GM21723 (cell line): ENCODE results near the gene ATOH1.
A peak's percentile ranks its signal among the peaks of the same experiment; 100 is the strongest.

Experiments used
- ATAC-seq: cut with Tn5 transposase; IDR thresholded peaks from one replicate; pipeline ENCODE4 v1.9.1; 2021; ENCODE audit warnings: mild to moderate bottlenecking, moderate library complexity; ENCODE audit not compliant: unreplicated experiment

Gene ATOH1, protein sequence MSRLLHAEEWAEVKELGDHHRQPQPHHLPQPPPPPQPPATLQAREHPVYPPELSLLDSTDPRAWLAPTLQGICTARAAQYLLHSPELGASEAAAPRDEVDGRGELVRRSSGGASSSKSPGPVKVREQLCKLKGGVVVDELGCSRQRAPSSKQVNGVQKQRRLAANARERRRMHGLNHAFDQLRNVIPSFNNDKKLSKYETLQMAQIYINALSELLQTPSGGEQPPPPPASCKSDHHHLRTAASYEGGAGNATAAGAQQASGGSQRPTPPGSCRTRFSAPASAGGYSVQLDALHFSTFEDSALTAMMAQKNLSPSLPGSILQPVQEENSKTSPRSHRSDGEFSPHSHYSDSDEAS

DNA sequence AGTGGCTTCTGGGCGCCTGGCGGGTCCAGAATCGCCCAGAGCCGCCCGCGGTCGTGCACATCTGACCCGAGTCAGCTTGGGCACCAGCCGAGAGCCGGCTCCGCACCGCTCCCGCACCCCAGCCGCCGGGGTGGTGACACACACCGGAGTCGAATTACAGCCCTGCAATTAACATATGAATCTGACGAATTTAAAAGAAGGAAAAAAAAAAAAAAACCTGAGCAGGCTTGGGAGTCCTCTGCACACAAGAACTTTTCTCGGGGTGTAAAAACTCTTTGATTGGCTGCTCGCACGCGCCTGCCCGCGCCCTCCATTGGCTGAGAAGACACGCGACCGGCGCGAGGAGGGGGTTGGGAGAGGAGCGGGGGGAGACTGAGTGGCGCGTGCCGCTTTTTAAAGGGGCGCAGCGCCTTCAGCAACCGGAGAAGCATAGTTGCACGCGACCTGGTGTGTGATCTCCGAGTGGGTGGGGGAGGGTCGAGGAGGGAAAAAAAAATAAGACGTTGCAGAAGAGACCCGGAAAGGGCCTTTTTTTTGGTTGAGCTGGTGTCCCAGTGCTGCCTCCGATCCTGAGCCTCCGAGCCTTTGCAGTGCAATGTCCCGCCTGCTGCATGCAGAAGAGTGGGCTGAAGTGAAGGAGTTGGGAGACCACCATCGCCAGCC, at the start of gene ATOH1:
Gene ATOH1, plus strand, starts transcription at position 422 of the 663 bp plus-strand sequence. Its CDS starts 174 bp downstream, at position 596.
- no peak for ATAC-seq

DNA sequence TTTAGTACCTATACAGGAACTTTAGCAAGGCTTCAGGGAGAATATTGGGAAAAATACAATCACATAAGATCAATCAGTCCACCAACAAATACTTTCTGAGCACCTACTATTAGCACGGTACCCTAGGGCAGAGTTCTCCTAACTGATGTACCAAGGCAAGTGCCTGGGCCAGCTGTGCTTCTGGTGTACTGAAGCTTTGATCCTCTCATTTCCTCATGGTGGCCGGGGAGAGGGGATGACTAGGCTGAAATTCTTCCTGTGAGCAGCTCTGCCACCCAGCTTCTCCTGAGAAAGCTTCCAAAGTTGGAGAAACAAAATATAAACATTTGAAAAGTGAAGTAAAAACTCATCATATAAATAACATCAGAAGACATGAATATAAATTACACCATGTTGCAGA, 49.3 kb upstream of the ATOH1 start:
- ATAC-seq = no peak

DNA sequence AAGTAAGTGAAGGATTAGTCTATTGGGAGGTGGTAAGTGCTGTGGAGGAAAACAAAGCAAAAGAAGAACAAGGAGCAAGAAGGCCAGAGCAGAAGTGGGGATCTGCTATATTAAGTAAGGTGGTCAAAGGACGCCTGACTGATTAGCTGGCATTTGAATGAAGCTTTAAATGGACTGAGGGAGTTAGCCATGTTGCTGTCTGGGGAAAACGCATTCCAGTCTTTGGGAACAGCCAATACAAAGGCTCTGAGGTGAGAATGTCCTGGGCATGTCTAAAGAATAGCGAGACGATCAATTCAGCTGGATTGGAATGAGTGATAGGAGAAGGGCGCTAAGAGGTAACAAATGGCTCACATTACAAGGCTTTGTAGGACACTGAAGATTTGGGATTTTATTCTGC, 48.5 kb upstream of the ATOH1 start:
- ATAC-seq = no peak

DNA sequence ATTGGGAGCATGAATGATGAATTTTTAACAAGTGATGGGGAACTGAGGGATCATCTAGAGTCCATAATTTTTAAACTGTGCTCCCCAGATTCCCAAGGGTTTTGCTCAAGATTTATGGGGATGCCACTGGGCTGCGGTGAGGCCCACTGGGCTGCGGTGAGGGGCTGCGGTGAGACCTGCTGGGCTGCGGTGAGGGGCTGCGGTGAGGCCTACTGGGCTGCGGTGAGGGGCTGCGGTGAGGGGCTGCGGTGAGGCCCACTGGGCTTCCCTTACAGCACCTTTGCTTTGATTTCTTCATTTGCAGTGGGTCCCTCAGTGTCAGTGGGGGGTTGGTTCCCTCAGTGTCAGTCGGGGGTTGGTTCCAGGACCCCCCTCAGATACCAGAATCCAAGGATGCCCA, 47.4 kb upstream of the ATOH1 start:
- no peak for ATAC-seq

DNA sequence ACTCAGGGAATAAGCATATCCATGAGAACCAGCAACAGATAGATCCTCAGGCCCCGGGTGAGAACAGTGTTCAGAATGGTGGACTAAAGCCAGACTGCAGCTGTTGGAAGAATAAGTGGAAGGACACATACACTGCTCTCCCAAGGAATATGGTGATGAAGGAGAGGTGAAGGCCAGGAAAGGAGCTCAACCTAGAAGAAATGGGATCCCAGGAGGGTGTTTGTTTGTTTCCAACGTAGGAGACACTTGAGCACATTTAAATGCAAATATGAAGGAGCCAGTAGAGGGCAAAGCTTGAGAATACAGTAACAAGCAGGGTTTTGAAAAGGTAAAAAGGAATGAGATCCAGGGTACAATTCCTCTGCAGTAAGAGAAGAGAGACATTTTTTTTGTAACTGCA, 42.4 kb upstream of the ATOH1 start:
- ATAC-seq = no peak

DNA sequence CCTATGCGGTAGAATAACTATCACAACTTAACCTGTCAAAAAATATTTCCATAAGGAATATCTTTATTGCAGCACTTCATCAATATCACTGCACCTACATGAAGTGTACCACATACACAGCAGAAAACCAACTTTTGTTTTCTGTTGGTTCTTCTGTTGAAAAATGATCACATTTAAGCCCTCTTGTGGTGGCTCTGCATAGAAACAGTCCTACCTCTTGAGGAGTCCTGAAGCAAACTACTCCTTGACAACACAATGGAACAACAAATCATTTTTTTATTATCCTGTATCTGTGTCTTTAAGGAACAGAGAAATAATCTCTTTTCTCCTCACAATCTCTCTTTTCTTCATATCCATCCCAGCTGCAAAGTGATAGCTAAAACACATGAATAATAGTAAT, 39.8 kb upstream of the ATOH1 start:
- ATAC-seq = no peak

DNA sequence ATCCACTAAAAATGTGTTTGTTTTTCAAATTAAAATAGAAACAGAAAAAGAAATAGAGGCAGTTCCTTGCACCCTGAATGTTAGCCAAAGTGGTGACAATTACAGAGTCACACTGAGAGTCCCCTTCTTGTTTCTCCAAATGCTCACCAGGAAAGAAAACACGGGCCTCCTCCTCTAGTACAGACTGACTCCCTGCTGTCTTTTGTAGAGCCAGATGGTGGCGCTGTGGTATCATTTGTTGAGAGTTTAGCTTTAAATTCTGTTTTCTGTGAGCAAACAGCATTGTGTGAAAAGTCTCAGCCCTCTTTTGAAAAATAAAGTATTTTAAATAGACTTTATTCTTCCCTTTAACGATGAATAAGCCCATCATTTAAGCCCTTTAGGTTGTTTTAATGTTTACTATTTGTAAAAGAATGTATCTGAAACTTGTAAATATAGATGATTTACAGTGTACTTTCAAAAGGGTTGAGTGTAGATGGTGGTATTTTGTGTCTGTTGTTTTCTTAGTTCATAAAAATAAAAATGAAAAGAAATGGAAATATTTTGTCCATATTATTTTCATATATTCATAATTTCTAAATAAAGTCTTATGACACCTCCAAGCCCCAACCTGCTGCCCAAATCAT, 36.9 kb upstream of the ATOH1 start:
- ATAC-seq = peak; percentile 71

DNA sequence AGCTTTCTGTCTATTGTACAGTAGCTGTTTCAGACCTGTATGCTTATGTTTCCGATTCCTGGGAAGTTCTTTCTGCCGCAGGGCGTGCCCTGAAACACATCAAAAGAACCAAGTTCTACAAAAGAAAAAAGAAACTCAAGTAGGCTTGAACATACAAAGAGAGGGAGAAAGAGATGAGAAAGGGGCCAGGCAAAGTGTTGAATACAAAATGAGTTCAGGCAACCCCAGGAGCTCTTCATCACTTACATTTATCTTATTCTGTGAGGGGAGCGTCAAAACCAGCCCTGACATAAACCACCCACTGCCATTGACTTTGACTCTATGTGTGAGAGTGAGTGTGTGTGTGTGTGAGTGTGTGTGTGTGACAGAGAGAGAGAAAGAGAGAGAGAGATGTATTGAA, 26.5 kb upstream of the ATOH1 start:
- no peak for ATAC-seq

DNA sequence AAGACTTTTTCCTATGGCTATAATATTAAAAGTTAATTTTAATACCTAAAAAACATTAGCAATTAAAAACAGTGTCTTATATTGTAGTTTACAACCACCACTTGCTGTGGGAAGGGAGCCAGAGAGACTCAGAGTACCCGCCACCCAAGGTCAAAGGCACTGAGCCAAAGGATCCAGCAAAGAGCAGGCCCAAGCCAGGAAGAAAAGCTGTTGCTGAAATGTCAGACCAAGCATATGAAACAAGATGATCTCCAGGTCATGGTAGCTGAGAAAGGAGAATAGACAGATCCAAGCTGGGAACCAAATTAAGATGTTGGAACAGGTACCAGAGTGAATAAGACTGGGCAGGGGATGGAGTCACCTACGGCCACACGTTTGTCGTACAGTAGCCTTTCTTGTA, 18.8 kb upstream of the ATOH1 start:
- no peak for ATAC-seq

DNA sequence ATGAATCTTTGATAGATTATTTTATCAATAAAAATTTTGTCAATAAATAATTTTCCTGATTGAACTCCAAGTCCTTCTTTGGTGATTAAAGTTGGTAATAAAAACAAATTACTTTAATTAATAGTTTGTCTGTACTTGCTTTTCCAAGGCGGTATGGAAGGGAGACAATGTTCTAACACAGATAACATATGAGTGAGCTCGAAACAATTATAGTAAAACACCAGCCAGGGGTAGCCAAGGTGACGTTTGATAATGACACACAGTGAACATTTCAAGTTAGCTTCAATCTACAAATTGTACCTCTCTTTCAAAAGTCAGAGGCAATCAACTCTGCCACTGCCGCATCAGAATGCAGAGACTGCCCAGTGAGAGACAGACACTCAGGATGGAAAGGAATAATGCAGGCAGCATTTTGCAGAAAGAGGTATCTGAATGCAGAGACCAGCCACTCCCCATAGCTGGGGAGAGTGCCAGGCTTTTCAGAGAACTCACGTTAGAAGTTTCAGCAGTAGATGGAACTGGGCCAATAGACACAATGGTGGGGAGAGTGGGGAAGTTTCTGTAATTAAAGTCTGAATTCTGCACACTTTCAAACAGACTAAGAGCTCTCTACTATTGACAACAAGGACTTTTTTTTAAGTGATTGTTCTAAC, 18.1 kb upstream of the ATOH1 start:
- ATAC-seq = no peak

DNA sequence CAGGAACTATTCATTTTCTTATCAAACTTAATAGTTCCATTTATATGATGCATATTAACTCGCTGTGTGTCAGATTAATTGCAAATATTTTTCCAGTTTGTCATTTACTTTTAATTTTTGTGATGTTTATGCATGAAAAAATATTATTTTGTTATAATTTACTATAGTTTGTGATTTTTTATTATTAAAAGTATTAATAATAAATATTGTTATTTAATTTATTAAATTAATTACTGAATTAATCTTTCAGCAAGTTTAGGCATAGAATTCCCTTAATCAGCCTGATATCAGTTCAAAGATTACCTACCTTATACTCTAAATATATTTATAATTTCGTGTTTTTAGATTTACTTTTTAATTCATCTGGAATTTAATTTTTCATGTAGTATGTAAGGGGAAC, 15.5 kb upstream of the ATOH1 start:
- no peak for ATAC-seq

DNA sequence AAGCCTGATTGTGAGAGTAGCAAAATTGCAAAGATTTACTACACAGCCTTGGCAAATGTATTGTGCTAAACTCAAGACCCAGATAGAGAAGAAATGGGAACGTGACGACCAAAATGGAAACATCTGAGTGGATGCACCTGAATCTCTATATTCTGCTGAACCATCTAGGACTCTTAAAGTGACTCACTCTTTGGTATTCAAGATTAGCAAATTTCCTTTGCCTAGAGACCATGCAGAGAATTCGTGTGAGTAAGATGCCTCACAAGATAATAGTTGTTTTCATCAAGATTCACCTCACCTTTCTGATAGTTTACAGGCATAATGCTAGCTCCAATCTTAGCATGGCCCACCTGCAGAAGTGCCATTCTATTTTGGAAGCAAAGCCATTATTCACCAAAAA, 14.4 kb upstream of the ATOH1 start:
- ATAC-seq = no peak

DNA sequence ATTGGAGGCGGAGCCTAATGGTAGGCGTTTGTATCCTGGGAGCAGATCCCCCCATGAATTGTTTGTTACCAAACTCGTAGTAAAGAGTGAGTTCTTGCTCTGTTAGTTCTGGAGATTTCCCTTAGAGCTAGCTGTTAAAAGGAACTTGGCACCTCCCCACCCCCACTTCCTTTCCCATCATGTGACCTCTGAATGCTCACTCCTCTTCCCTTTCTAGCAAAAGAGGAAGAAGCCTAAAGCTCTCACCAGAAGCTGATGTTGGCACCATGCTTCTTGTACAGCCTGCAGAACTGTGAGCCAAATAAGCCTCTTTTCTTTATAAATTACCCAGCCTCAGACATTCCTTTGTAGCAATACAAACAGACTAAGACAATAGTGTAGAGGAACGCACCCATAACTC, 13.8 kb upstream of the ATOH1 start:
- no peak for ATAC-seq

DNA sequence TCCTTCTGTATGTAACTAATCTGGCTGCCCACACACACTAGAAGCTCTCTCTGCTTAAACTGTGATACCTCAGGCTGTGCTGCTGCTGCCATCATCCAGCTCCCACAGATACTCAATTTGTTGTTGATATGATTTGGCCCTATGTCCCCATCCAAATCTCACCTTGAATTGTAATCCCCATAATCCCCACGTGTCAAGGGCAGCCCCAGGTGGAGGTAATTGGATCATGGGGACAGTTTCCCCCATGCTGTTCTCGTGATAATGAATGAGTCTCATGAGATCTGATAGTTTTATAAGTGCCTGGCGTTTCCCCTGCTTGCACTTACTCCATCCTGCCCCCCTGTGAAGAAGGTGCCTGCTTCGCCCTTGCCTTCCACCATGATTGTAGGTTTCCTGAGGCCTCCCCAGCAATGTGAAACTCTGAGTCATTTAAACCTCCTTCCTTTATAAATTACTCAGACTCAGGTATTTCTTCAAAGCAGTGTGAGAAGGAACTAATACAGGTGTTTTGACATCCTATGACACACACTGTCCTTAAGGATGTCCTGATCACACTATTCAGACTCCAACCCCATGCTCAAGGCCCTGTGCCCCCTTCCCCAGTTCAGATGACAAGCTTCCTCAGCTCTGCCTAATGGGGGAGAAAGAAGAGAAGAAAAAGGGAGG, 2.9 kb upstream of the ATOH1 start:
- no peak for ATAC-seq

DNA sequence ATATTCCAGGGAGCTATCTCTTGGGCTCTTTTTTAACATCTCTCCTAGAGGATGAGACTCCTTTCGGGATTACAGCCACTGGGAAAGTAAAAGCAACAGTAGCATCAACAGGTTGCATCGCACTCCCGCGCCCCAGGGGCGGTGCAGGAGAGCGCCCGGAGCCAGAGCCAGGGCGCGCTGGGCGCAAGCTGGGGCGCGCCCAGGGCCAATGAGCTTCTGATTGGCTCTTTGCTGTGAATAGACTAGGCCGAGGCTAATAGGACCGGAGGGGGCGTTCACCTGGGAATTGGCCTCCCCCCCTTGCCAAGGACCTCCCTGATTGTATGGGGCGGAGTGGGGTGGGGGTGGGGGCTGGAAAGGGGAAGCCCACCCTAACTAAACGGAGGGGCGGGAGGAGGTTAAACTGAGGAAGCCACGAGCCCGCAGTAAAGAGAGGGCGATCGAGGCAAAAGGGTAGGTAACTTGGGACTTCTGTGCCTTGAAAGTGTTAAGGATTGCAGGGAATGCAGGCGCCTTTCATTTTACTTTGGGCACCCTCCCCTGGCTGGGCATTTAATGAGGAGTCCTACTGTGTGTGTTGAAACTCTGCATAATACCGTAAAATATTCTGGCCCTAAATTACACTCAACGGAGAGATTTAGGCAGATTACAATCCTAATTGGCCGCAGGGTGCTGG, 1.1 kb upstream of the ATOH1 start:
- no peak for ATAC-seq

DNA sequence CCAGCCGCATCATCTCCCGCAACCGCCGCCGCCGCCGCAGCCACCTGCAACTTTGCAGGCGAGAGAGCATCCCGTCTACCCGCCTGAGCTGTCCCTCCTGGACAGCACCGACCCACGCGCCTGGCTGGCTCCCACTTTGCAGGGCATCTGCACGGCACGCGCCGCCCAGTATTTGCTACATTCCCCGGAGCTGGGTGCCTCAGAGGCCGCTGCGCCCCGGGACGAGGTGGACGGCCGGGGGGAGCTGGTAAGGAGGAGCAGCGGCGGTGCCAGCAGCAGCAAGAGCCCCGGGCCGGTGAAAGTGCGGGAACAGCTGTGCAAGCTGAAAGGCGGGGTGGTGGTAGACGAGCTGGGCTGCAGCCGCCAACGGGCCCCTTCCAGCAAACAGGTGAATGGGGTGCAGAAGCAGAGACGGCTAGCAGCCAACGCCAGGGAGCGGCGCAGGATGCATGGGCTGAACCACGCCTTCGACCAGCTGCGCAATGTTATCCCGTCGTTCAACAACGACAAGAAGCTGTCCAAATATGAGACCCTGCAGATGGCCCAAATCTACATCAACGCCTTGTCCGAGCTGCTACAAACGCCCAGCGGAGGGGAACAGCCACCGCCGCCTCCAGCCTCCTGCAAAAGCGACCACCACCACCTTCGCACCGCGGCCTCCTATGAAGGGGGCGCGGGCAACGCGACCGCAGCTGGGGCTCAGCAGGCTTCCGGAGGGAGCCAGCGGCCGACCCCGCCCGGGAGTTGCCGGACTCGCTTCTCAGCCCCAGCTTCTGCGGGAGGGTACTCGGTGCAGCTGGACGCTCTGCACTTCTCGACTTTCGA, 654 bp downstream of the ATOH1 start:
- no peak for ATAC-seq

DNA sequence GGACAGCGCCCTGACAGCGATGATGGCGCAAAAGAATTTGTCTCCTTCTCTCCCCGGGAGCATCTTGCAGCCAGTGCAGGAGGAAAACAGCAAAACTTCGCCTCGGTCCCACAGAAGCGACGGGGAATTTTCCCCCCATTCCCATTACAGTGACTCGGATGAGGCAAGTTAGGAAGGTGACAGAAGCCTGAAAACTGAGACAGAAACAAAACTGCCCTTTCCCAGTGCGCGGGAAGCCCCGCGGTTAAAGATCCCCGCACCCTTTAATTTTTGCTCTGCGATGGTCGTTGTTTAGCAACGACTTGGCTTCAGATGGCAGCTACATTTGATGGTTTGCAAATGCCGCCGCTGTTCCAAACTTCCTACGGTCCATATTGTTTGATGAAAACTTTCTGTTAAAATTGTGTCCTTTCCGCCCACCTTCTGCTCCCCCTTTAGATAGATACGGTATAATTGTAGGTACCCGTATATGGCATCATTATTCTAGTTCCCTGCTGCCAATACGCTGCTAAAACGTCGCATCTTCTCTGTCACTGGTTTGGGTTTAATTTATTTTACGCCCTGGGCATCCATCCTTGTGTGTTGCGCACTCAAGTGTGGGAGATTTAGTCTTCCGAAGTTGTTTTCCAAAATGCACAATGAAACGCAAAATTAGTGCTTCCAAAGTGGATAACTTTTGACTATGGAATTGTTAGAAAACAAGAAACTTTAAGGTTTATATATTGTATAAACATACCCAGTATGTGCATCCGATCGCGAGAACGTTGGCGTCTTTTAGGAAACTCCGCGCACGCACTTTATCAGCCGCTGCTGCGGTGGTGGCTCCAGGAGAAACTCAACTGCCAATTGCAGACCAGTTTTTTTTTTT, 1.5 kb downstream of the ATOH1 start:
- no peak for ATAC-seq

DNA sequence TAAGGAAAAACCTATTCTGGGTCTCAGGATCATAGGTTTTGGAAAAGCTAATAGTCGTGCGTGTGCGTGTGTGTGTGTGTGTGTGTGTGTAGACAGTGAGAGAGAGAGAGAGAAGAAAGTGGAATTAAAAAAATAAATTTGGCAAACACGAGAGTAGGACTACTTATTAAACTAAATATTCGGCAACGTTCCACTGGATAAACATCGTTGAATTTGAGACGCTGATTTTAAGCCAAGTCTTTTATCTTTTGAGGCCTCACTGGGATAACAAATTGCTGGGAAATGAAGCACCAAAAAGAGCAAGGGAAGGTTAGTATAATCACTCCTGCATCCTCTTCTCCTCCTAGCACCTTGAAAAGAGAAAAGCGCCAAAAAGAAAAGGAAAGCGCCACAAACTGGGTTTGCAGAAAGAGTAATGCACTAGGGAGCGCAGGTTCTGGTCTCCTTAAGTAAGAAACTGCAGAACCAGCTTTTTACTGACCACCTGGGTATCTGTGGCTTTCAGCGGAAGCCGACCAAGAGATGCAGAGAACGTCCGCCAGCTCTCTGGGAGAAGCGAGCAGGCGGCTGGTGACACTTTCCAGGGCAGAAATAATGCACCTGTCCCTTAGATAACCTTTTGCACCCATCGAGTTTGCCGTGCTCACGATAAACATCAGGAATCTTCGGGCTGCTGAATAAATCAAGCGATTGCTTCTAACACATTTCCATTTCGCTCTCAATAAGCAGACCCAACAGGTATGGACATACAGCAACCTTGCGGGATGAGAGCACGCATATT, 3.4 kb downstream of the ATOH1 start:
- no peak for ATAC-seq
